Stimulated activated CD8-positive, alpha-beta memory T cell treated with anti-CD3 and anti-CD28 coated beads, Interleukin-12 subunit alpha, Interleukin-12 subunit beta, amount 100 ng/mL, for 1 hour (primary cell): ENCODE data around the gene MRFAP1.
"Not testable (repeated sequence)": the region's sequence is repeated elsewhere in the genome, so short reads cannot be mapped to it uniquely, and the experiment has no call there.

Experiments used
- DNase-seq: peaks from one replicate; pipeline ENCODE4 v3.0.0-alpha.2; 2020; ENCODE audit warnings: low read depth

Gene MRFAP1

DNA sequence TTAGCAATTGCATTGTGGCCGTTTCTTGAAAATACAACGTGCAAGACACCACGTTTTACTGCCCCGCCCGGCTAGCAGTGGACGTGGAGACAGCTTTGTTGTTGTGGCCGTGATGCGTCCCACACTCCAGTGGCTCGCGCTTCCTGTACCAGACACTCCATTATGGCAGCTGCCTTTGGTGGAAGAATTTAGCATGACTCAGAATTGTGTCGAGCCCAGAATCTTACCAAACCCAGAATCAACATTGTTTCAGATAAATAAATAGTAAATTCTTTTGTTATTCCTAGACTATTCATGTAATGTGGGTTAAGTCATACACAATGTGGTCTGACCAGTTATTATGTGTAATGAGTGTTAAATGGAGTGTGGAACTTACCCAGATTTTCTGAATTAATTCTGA, 27.9 kb downstream of the MRFAP1 start:
- DNase-seq = no peak

- no peak for DNase-seq
Observed at GRCh38 chr4:6671648-6672047, 31.2 kb downstream of the MRFAP1 start.

DNA sequence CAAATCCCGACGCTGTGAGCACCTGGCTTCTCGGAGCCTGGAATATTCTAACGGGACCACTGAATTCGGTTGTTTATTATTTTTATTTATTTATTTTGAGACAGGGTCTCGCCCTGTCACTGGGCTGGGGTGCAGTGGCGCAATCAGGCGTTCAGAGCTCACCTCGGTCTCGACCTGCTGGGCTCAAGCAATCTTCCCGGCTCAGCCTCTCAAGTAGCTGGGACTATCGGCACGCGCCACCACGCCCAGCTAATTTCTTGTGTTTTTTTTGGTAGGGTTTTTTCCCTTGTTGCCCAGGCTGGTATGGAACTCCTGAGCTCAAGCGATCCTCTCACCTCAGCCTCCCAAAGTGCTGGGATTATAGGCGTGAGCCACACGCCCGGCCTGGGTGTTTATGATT, 31.6 kb downstream of the MRFAP1 start:
- no peak for DNase-seq

DNA sequence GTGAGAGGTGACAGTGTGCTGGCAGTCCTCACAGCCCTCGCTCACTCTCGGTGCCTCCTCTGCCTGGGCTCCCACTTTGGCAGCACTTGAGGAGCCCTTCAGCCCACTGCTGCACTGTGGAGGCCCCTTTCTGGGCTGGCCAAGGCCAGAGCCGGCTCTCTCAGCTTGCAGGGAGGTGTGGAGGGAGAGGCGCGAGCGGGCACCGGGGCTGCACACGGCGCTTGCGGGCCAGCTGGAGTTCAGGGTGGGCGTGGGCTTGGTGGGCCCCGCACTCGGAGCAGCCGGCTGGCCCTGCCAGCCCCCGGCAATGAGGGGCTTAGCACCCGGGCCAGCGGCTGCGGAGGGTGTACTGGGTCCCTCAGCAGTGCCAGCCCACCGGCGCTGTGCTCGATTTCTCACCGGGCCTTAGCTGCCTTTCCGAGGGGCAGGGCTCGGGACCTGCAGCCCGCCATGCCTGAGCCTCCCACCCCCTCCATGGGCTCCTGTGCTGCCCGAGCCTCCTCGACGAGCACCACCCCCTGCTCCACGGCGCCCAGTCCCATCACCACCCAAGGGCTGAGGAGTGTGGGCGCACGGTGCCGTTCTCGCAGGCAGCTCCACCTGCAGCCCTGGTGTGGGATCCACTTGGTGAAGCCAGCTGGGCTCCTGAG, 32.2 kb downstream of the MRFAP1 start:
- not testable (repeated sequence) for DNase-seq

DNA sequence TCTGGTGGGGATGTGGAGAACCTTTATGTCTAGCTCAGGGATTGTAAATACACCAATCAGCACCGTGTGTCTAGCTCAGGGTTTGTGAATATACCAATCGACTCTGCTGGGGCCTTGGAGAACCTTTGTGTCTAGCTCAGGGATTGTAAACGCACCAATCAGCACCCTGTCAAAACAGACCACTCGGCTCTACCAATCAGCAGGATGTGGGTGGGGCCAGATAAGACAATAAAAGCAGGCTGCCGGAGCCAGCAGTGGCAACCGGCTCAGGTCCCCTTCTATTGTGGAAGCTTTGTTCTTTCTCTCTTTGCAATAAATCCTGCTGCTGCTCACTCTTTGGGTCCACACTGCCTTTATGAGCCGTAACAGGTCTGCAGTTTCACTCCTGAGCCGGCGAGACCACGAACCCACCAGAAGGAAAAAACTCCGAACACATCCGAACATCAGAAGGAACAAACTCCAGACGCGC, 32.7 kb downstream of the MRFAP1 start:
- not testable (repeated sequence) for DNase-seq

DNA sequence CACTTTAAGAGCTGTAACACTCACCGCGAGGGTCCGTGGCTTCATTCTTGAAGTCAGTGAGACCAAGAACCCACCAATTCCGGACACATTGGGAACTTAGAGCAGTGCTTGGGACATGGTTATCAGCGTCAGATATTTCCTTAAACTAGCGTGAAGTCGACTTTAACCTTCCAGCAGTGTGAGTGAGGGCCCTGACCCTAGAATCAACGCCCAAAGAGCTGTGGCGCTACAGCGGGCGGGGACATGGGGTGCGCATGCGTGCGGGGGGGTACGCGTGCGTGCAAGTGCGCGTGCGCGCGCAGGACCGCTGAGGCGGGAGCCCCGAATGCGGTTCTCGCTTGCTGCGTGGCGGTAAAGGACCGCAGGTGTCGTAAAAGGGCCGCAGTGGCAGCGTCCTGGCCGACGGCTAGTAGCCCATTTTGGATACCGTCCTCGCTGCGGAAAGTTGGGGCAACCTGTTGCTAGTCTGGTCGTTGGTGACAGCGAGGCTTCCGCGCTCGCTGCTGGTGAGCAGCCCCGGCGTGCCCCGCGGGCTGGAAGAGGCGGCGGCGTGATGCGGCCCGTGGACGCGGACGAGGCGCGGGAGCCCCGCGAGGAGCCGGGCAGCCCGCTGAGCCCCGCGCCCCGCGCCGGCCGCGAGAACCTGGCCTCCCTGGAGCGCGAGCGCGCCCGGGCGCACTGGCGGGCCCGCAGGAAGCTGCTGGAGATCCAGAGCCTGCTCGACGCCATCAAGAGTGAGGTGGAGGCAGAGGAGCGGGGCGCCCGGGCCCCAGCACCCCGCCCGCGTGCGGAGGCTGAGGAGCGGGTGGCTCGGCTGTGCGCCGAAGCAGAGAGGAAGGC, 33.4 kb downstream of the MRFAP1 start:
- DNase-seq = peak; percentile 88

GRCh38 chr4:6674500-6675149, 34.1 kb downstream of the MRFAP1 start:
- peak; percentile 50 for DNase-seq

DNA sequence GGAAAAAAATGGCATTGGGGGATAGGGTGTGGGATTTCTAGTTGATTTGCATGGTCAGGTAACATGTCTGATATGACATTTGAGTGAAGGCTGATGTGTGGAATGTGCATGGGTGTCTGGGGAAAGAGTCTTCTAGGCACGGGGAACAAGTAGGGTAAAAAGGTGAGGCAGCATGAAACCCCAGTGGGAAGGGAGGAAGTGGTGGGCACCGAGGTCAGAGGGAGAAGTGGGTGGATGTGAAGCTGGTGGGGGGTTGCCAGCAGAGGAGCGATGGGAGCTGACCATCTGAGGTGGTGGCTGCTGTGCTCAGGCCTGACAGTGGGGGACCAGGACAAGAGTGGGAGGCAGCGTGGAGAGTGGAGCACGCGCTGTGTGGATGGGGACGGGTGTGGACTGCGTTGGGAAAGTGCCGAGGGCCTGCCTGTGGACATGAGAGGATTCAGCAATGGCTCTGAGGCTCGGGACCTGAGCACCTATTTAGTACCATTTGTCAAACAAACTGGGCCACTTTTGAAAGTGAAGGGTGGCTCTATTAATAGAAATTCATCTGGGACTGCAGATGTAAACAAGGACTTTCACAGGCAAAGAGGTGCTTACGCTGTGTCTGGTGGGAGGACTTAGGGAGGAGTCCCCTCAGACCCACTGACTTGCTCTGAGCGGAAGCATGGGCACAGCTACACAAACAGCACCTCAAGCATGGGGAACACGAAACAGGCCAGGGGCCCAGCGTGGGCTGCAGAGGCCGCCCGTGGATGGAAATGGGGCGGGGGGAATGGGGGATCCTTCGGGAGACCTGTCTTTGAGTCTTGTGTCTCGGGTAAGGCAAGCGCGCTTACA, 36.5 kb downstream of the MRFAP1 start:
- DNase-seq = no peak

DNA sequence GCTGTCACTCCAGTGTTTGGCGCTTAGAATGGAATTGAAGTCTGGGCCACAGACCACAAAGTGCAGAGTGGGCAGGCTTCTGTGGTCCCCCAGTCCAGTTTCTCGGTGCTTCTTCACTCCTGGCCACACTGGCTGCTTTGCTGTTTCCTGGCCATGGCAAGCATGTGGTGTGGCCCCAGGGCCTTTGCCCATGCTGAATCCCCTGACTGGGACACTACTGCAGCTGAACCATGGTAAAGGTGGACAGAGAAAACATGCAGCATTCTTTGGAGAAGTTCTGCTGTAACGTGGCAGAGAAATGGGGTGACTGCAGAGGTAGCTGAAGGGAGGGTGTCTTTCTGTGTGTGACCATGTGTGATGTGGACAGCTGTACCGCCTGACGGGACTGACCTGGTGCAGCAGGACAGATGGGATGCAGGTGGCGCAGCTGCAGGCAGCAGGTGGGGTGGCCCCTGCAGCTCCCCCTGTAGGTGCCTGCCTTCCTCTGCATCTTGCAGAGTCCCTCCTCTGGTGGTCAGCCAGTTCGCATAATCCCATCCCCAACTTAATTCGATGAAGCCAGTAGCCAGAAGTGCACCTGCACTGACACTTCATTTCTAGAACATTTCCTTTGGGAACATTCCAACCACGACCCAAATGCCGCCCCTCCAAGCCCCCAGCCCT, 40.0 kb downstream of the MRFAP1 start:
- DNase-seq = no peak

- DNase-seq = no peak
Observed at GRCh38 chr4:6681191-6681590, 40.7 kb downstream of the MRFAP1 start.

GRCh38 chr4:6682862-6683590, 42.5 kb downstream of the MRFAP1 start:
- no peak for DNase-seq

GRCh38 chr4:6684656-6685055, 44.2 kb downstream of the MRFAP1 start:
- no peak for DNase-seq

GRCh38 chr4:6686104-6686787, 45.8 kb downstream of the MRFAP1 start:
- DNase-seq = no peak

GRCh38 chr4:6687947-6688878, 47.7 kb downstream of the MRFAP1 start:
- no peak for DNase-seq

DNA sequence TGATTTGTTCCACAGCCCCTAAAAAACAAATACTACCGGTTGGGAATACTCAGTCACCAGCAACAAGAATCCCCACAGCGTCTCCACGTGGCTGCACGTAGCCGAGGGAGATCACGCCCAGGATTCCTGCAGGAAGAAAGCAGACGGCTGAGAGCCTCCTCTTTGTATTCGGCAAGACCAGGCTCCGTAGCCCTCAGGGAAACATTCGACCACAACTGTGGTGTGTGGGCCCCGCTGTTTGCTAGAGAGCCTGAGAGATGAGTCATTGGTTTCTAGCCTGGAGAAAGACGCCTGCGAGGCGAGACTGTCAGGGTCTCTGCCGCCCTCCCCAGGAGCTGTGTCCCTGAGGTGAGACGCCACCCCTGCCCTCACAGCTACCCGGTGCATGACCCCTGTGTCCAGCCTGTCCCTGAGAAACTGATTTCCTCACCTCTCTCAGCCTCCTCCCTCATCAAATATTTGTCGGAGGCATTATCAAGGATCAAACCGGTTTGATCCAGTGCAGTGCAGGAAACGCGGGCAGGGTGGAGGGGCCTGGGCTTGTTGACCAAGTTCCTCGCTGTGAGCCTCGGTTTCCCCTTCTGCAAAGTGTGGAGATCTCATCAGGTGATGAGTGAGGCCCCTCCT, 48.5 kb downstream of the MRFAP1 start:
- DNase-seq = peak; percentile 63

DNA sequence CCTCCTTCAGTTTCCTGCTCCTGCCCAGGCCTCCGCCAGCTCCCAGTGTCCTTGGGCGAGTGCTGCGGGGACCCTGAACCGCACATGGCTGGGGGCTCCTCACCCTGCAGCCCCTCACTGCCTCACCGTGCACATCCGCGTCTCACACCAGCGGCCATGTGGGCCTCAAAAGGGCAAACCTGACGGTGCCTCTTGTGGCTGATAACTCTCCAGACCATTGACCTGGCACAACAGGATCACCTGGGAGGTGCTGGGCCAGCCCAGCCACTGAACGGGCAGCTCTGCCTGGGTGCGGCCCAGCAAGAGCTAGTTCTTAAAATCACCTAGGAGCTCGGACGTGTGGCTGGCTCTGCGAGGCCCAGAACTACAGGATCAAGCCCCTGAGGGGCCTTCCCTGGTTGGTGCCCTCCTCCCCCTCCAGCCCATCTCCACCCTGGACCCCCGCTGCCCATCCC, 49.0 kb downstream of the MRFAP1 start:
- no peak for DNase-seq
